ENCODE measurements around the gene PLXNB1. TPM values are rescaled to one million over a fixed set of nuclear protein-coding genes. Genes with fewer than 3 reads are reported as not detected.
A peak's percentile ranks its signal among the peaks of the same experiment; 100 is the strongest.

The PLXNB1 gene
- total and polyA plus RNA-seq, 2 of the 13 experiments (the other 11 are each of a cell fraction or from before 2014, with no cell fraction given) = 86.0 to 143 TPM

GRCh38 chr3:48431224-48432029 is 1.5 kb upstream of the PLXNB1 start (continued):
- 0 out of 2 replicates have a peak, but pooled peaks have one; percentile 17 for TF ChIP-seq TFDP2 (CRISPR knock-in tag; IDR thresholded peaks at IDR 0.05)
- TF ChIP-seq RFX5 (IDR thresholded peaks at IDR 0.05; ENCODE audit: low read depth, low read length) = no peak
- no peak for TF ChIP-seq ZNF83 (CRISPR knock-in tag; IDR thresholded peaks at IDR 0.05; ENCODE audit: borderline replicate concordance)
- TF ChIP-seq SUZ12 (IDR thresholded peaks at IDR 0.05; ENCODE audit: low read depth, low read length) = no peak
- peak; percentile 9; the same call in 1 of the 2 replicates for TF ChIP-seq JUND (CRISPR knock-in tag; IDR thresholded peaks at IDR 0.05)
- no peak for TF ChIP-seq ZNF775 (CRISPR knock-in tag; IDR thresholded peaks at IDR 0.05; ENCODE audit: borderline replicate concordance)
- TF ChIP-seq ZFX (CRISPR knock-in tag; IDR thresholded peaks at IDR 0.05; ENCODE audit: low read depth) = peak; percentile 15; the same call in 1 of the 2 replicates
- no peak for TF ChIP-seq NFATC3 (CRISPR knock-in tag; IDR thresholded peaks at IDR 0.05)
- TF ChIP-seq ZNF501 (CRISPR knock-in tag; IDR thresholded peaks at IDR 0.05) = no peak
- peak; percentile 56; the same call in 1 of the 2 replicates for TF ChIP-seq ELF1 (CRISPR knock-in tag; IDR thresholded peaks at IDR 0.05)
- TF ChIP-seq ZSCAN9 (CRISPR knock-in tag; IDR thresholded peaks at IDR 0.05; ENCODE audit: borderline replicate concordance) = peak; percentile 76
- TF ChIP-seq REPIN1 (CRISPR knock-in tag; IDR thresholded peaks at IDR 0.05; ENCODE audit: borderline replicate concordance, low read depth) = peak; percentile 45; the same call in 1 of the 2 replicates
- TF ChIP-seq CBFB (CRISPR knock-in tag; IDR thresholded peaks at IDR 0.05) = peak; percentile 78
- TF ChIP-seq GZF1 (CRISPR knock-in tag; IDR thresholded peaks at IDR 0.05) = peak; percentile 41; the same call in 1 of the 2 replicates
- peak; percentile 100 for TF ChIP-seq ZBTB7A (CRISPR knock-in tag; IDR thresholded peaks at IDR 0.05)
- TF ChIP-seq TCF12 (IDR thresholded peaks at IDR 0.05) = no peak
- TF ChIP-seq TCF12 (CRISPR knock-in tag; IDR thresholded peaks at IDR 0.05) = no peak
- TF ChIP-seq MZF1 (CRISPR knock-in tag; IDR thresholded peaks at IDR 0.05; ENCODE audit: borderline replicate concordance) = 0 out of 2 replicates have a peak, but pooled peaks have one; percentile 21
- TF ChIP-seq DMAP1 (CRISPR knock-in tag; IDR thresholded peaks at IDR 0.05) = peak; percentile 78; the same call in 1 of the 2 replicates
- TF ChIP-seq ZFP91 (CRISPR knock-in tag; IDR thresholded peaks at IDR 0.05; ENCODE audit: borderline replicate concordance) = no peak
- TF ChIP-seq CHD4 (IDR thresholded peaks at IDR 0.05; ENCODE audit: borderline replicate concordance, low read length) = peak; percentile 57; the same call in 1 of the 2 replicates
- TF ChIP-seq KLF16 (CRISPR knock-in tag; IDR thresholded peaks at IDR 0.05) = peak in 1 of 2 experiments; percentile 69; a peak in 1 of 4 replicates
- TF ChIP-seq ZNF567 (CRISPR knock-in tag; IDR thresholded peaks at IDR 0.05; ENCODE audit: borderline replicate concordance) = no peak
- TF ChIP-seq RNF219 (CRISPR knock-in tag; IDR thresholded peaks at IDR 0.05) = no peak
- no peak for TF ChIP-seq SIN3B (IDR thresholded peaks at IDR 0.05; ENCODE audit: low read length)
- peak; percentile 66; the same call in 1 of the 2 replicates for TF ChIP-seq ZNF264 (CRISPR knock-in tag; IDR thresholded peaks at IDR 0.05)
- TF ChIP-seq ZNF143 (CRISPR knock-in tag; IDR thresholded peaks at IDR 0.05) = peak; percentile 39; the same call in 1 of the 2 replicates

All from HepG2 (cell line).